C4-2B (cell line): ENCODE measurements around the gene TBX4.
"Not testable (repeated sequence)": the region's sequence is repeated elsewhere in the genome, so short reads cannot be mapped to it uniquely, and the experiment has no call there.

Experiments used
- CTCF ChIP-seq: fragments of 450-650 bp; conservative IDR thresholded peaks from 2 replicates; pipeline ENCODE4 v1.5.1; 2017; ENCODE audit warnings: mild to moderate bottlenecking
- ZFX ChIP-seq: fragments of 450-650 bp; IDR thresholded peaks from 2 replicates; pipeline ENCODE4 v1.6.1; 2017

GRCh38 chr17:61449140-61449539 is 3.1 kb upstream of the TBX4 start:
- TF ChIP-seq CTCF, ZFX: not testable (repeated sequence)
